ENCODE data around the gene IFT88. TPM values are rescaled to one million over a fixed set of nuclear protein-coding genes. Genes with fewer than 3 reads are reported as not detected.
"Not testable (repeated sequence)": the region's sequence is repeated elsewhere in the genome, so short reads cannot be mapped to it uniquely, and the experiment has no call there.

The IFT88 gene
- total RNA-seq, 1 donor from 2014 or later: 8.7 TPM

DNA sequence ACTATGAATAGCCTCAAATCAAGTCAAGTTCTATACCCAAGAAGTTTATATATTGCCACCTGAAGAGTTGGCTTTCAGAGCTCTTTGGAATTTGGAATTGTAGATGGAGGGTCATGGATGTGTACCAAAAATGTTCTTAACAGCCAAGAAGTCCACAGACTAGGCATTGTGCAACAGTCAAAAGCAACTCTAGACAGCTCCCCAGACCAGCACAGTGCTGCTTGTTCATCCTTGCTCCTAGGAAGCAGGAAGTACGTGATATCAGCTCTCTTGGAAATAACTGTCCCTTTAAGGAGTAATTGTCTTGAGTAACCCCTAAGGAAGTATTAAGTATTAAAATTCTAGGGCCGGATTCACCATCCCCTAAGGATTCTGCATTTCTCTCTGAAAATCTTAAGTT, 105.8 kb downstream of the IFT88 start:
- DNase-seq: no peak
- TF ChIP-seq CTCF (IDR thresholded peaks at IDR 0.05; ENCODE audit: partially characterized antibody, unreplicated experiment): no peak
- Mint-ChIP-seq H3K36me3 (ENCODE audit: unreplicated experiment) (no peaks in the 10 kb centered on the region), H3K4me3 (ENCODE audit: unreplicated experiment) (no peak overlapping the region), H3K4me1 (ENCODE audit: low read depth, unreplicated experiment) (no peaks in the 10 kb centered on the region), H3K27me3 (ENCODE audit: unreplicated experiment) (no peaks in the 10 kb centered on the region), H3K9me3 (ENCODE audit: unreplicated experiment) (no peaks in the 10 kb centered on the region), H3K27ac (ENCODE audit: unreplicated experiment) (no peak overlapping the region)

- H3K4me3 Mint-ChIP-seq (ENCODE audit: unreplicated experiment): no peak overlapping the region
- TF ChIP-seq CTCF (IDR thresholded peaks at IDR 0.05; ENCODE audit: partially characterized antibody, unreplicated experiment): no peak
- H3K9me3 Mint-ChIP-seq (ENCODE audit: unreplicated experiment): no peaks in the 10 kb centered on the region
- no peak overlapping the region for H3K27ac Mint-ChIP-seq (ENCODE audit: unreplicated experiment)
- H3K4me1 Mint-ChIP-seq (ENCODE audit: low read depth, unreplicated experiment): no peaks in the 10 kb centered on the region
- DNase-seq: no peak
- no peaks in the 10 kb centered on the region for H3K27me3 Mint-ChIP-seq (ENCODE audit: unreplicated experiment)
- H3K36me3 Mint-ChIP-seq (ENCODE audit: unreplicated experiment): no peaks in the 10 kb centered on the region
These were observed 106.8 kb downstream of the IFT88 start for GRCh38 chr13:20673715-20674114.

GRCh38 chr13:20676213-20676612, 109.3 kb downstream of the IFT88 start:
- H3K9me3 Mint-ChIP-seq (ENCODE audit: unreplicated experiment): no peaks in the 10 kb centered on the region
- no peak overlapping the region for H3K27ac Mint-ChIP-seq (ENCODE audit: unreplicated experiment)
- no peak overlapping the region for H3K4me3 Mint-ChIP-seq (ENCODE audit: unreplicated experiment)
- DNase-seq: no peak
- peaks cover 1% of the 10 kb centered on the region for H3K4me1 Mint-ChIP-seq (ENCODE audit: low read depth, unreplicated experiment)
- H3K27me3 Mint-ChIP-seq (ENCODE audit: unreplicated experiment): no peaks in the 10 kb centered on the region
- no peak for TF ChIP-seq CTCF (IDR thresholded peaks at IDR 0.05; ENCODE audit: partially characterized antibody, unreplicated experiment)
- no peaks in the 10 kb centered on the region for H3K36me3 Mint-ChIP-seq (ENCODE audit: unreplicated experiment)

GRCh38 chr13:20678606-20679005, 111.6 kb downstream of the IFT88 start:
- DNase-seq; H3K9me3 Mint-ChIP-seq (ENCODE audit: unreplicated experiment); H3K4me3 Mint-ChIP-seq (ENCODE audit: unreplicated experiment): not testable (repeated sequence)

GRCh38 chr13:20679879-20680278, 112.9 kb downstream of the IFT88 start:
- Mint-ChIP-seq H3K27me3 (ENCODE audit: unreplicated experiment) (peaks cover 7% of the 10 kb centered on the region), H3K27ac (ENCODE audit: unreplicated experiment) (no peak overlapping the region), H3K4me3 (ENCODE audit: unreplicated experiment) (no peak overlapping the region), H3K9me3 (ENCODE audit: unreplicated experiment) (no peaks in the 10 kb centered on the region), H3K36me3 (ENCODE audit: unreplicated experiment) (no peaks in the 10 kb centered on the region), H3K4me1 (ENCODE audit: low read depth, unreplicated experiment) (peaks cover 3% of the 10 kb centered on the region)
- no peak for TF ChIP-seq CTCF (IDR thresholded peaks at IDR 0.05; ENCODE audit: partially characterized antibody, unreplicated experiment)
- DNase-seq: no peak

More at GRCh38 chr13:20678606-20679005, 111.6 kb downstream of the IFT88 start:
- H3K27ac Mint-ChIP-seq (ENCODE audit: unreplicated experiment); H3K4me1 Mint-ChIP-seq (ENCODE audit: low read depth, unreplicated experiment); H3K27me3 Mint-ChIP-seq (ENCODE audit: unreplicated experiment); H3K36me3 Mint-ChIP-seq (ENCODE audit: unreplicated experiment): not testable (repeated sequence)

Data from glutamatergic neuron (in vitro differentiated cells).